NCI-H1436 treated with DMSO at 0.1 percent for 48 hours (cell line): ENCODE measurements around the gene KLHL40.

Experiments
- DNase-seq: peaks from one replicate; lab custom pipeline; 2025; lab: John Stamatoyannopoulos, UW

Gene KLHL40

DNA sequence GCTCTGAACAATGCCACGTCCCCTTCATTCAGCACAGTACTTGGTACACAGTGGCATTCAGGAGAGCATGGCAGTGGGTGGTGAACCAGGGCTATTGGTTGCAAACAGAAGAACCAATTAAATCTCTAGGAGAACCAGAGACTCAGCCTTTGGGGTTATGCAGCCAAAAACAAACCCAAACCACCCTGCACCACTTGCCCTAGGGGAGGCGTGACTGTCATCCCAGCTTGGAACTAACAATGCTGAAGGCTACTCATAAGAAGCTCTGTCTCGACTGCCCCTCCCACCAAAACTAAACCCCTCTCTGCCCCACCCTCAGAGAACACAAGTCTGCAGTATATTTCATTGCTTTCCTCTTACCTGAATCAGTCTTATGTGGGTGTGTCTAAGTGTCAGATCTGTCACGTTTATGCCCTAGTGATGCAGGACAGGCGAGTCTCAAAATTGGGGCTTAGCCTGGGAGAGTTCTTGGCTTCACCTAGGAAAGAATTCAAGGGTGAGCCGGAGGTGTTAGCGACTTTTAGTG, 15.2 kb upstream of the KLHL40 start:
- DNase-seq, result no peak

GRCh38 chr3:42670670-42671069, 14.7 kb upstream of the KLHL40 start:
- no peak for DNase-seq

DNA sequence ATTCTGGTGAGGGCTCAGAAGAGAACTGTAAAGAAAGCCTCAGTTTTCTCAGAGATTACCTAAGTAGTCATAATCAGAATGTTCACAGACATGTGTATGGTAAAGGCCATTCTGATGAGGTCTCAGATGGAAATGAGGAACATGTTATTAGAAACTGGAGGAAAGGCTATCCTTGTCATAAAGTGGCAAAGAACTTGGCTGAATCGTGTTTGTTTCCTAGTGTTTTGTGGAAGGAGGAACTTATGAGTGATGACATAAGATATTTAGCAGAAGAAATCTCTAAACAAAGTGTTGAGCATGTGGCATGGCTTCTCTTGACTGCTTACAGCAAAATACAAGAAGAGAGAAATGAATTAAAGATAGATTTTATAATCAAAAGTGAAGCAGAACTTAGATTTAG, 12.8 kb upstream of the KLHL40 start:
- DNase-seq, result no peak

DNA sequence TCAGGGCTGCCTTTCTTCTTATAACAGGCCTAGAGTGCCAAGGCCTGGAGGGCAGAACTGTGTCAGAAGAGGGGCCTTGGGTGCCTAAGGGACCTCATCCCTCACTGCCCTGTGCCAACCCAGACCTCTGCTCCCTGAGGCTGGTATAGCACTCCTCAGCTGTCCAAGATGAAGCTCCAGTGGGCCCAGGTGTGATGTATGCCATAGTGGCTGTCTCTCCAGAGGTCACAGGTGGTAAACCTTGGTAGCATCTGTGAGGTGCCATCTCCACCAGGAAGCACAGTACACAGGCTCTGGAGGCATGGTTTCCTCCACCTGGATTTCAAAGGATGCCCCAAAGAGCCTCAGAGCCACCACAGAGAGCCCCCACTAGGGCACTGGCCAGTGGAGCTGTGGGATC, 12.3 kb upstream of the KLHL40 start:
- DNase-seq, result no peak

DNA sequence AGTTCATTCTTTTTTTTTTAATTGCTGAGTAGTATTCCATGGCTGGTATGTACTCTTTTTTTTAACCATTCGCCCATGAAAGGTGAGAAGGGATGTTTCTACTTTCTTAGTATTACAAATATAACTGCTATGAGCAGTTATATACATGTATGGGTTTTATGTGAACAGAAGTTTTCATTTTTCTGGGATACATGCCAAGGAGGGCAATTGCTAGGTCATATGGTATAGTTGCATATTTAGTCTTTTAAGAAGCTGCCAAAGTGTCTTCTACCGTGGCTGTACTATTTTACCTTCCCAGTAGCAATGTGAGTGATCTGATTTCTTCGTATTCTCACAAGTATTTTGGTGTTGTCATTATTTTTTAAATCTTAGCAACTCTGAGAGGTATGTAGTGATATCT, 11.2 kb upstream of the KLHL40 start:
- no peak for DNase-seq

DNA sequence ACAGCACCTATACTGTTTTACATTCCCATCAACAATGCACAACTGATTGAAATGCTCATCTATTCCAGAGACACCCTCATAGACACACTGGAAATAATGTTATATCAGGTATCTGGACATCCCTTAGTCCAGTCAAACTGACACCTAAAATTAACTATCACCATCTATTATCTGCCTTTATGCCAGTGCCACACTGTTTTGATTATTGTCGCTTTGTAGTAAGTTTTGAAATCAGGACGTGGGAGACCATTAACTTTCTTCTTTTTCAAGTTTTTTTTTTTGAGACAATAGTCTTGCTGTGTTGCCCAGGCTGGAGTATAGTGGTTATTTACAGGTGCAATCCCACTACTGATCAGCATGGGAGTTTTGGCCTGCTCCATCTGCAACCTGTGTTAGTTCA, 9.4 kb upstream of the KLHL40 start:
- no peak for DNase-seq

DNA sequence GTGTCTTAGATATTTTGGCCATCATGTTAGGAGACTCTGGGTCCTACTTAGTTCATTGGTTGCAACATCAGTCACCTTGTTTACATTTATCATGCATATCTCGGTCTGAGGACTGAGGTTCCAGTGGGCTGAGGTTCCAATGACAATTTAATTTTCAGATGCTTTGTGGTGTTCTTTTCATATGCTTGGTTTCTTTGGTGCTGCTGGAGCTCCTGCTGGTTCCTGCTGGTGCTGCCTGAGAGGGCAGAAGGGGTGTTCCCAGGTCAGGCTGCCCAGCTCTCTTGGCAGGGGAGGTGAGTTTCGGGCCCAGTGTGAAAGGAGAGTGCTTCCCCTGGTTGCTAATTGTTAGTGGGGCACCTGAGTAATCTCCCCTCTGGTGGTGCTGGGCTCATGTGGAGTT, 6.9 kb upstream of the KLHL40 start:
- DNase-seq, result no peak

DNA sequence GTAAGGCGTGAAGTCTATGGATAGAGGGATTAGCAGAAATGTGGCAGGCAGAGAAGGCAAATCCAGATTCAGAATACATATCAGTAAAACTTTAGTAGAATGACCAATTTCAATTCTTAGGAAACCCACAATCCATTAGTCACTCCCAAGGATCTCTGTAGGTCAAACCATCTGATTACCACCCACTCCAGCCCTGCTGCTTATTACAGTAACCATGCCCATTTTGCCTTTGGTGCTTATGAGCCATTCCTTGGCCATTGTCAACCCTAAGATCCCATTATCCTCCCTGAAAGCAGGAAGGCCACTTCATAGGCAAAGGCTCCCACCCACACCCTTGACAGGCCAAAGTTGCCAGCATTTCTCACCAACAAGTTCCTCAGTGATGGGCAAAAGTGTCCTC, 5.1 kb upstream of the KLHL40 start:
- DNase-seq, result no peak

DNA sequence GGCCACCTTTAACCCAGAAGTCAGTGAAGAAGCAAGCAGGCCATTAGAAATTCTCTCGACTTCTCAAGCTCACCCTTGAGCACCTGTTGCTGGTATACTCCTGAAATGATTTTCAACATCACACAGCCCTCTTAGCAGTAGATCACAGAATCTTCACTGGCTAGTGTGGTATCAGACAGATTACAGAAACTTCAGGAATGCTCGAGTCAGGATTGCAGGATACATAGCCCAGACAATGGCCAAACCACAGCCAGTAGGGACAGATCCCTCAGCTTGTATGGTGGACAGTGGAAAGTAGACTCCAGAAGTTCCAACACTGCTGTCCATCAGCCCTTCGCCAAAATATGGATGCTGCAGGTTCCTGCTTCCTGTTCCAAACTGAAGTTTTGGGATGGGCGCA, 4.5 kb upstream of the KLHL40 start:
- no peak for DNase-seq

GRCh38 chr3:42681361-42682038, 3.8 kb upstream of the KLHL40 start:
- DNase-seq, result no peak

DNA sequence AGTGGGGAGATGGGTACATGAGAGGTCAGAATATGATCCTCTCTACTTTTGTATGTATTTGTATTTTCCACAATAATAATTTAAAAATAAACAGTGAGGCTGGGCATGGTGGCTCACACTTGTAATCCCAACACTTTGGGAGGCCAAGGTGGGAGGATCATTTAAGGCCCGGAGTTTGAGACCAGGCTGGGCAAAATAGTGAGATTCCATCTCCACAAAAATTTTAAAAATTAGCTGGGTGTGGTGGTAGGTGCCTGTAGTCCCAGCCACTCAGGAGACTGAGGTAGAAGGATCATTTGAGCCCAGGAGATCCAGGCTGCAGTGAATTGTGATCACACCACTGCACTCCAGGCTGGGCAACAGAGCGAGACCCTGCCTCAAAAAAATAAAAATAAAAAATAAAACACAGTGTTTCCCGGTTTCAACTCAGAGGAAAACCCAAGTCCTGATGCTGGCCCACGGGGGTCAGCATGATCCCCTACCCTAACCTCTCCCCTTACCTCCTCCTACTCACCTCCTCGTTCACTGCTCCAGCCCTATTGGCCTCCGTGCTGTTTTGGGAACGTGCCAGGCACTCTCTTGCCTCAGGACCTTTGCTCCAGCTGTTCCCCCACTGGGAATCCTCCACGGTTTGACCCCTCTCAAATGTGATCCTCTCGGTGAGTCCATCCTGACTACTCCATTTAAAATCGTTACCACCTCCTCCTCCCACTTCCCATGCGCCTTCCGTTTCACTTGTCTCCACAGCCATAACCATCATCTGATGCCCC, 2.9 kb upstream of the KLHL40 start:
- no peak for DNase-seq

- DNase-seq, result no peak
Observed at GRCh38 chr3:42683875-42684598, 1.3 kb upstream of the KLHL40 start.

DNA sequence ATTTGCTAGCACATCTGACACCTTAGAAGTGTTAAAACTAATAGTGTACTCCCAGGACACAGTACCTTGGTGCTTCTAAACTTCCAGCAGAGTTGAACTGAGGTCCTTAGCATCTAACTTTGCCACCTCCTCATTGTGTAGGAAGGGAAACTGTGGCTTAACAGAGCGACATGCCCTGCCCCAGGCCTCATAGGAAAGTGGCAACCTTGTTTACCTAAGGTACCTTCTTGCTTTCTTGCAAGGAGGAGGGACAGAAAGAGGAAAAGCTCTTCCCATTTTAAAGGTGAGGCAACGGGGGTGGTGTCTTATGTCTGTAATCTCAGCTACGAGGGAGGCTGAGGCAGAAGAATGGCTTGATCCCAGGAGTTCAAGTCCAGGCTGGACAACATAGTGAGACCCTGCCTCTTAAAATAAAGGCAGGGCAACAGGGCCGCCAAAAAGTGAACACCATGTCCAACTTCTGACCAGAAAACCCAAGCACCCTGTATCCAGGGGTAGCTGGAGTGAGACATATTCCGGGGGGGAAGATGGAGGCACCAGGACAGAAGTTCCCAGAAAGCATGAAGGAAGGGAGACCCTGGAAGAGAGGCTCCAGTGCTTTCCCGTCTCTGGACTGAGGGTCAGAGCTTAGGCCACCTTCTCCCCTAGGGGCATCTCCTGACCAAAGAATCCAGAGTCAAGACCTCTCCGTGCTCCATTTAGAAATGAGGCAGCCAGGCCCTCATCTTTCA, 540 bp upstream of the KLHL40 start:
- DNase-seq, result no peak

DNA sequence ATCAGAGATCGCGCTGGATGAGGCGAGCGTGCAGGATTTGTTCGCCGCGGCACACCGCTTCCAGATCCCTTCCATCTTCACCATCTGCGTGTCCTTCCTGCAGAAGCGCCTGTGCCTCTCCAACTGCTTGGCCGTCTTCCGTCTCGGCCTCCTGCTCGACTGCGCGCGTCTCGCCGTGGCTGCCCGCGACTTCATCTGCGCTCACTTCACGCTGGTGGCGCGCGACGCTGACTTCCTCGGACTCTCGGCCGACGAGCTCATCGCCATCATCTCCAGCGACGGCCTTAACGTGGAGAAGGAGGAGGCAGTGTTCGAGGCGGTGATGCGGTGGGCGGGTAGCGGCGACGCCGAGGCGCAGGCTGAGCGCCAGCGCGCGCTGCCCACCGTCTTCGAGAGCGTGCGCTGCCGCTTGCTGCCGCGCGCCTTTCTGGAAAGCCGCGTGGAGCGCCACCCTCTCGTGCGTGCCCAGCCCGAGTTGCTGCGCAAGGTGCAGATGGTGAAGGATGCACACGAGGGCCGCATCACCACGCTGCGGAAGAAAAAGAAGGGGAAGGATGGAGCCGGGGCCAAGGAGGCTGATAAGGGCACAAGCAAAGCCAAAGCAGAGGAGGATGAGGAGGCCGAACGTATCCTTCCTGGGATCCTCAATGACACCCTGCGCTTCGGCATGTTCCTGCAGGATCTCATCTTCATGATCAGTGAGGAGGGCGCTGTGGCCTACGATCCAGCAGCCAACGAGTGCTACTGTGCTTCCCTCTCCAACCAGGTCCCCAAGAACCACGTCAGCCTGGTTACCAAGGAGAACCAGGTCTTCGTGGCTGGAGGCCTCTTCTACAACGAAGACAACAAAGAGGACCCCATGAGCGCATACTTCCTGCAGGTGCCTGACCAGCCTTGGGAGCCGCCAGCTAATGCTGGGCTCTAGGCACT, 819 bp downstream of the KLHL40 start:
- DNase-seq, result no peak

- DNase-seq, result no peak
Observed at GRCh38 chr3:42686832-42687650, 1.7 kb downstream of the KLHL40 start.

- no peak for DNase-seq
Observed at GRCh38 chr3:42688016-42688415, 2.7 kb downstream of the KLHL40 start.

DNA sequence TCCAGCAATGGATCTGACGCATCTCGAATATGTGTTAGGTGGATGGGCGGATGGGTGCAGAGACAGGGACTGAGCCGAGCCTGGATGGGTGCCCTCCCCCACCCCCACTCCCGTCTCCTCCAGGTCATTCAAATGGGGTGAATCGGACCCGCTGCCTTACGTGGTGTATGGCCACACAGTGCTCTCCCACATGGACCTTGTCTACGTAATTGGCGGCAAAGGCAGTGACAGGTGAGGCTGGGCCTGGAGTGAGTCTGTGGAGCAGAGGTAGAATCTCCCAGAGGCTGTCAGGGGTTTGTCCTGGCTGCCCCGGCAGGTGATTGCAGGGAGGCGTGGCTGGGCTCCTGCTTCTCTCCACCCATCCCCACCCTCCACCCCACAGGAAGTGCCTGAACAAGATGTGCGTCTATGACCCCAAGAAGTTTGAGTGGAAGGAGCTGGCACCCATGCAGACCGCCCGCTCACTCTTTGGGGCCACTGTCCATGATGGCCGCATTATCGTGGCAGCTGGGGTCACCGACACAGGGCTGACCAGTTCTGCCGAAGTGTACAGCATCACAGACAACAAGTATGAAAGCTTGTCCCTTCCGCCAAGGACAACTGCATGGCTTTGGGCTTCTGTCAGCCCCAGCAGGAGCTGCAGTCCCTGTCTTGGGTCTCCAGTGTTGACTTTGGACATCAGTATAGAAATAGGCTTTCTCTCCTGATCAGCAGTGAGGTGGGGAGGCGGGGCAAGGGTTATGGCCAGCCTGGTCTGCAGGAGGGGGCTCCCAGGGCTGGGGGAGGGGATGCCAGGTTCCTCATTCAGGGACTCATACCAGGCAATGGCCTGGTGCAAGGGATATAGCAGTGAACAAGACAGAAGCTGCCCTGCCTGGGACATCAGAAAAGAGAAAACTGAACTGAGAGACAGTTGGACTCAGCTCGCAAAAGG, 3.4 kb downstream of the KLHL40 start:
- DNase-seq, result no peak

GRCh38 chr3:42689421-42690014, 4.2 kb downstream of the KLHL40 start:
- no peak for DNase-seq

DNA sequence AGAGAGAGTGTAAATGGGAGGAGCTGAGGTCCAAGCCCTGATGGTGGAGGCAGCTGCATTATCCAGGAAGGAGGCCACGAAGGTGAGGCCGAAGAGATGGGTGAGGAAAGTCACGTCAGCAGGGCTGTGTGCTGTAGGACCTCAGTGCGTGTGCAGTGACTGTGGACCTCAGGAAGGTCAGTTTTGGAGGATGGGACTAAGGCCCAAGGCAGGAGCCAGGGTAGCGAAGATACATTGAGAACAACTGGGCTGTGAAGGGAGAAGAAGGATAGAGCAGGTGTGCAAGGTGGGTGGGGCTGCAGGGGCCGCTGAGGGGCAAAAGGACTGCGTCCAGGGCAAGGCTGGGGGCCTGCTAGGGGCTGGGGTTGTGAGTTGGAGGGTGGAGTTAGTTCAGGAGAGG, 4.9 kb downstream of the KLHL40 start:
- no peak for DNase-seq
